ENCODE measurements around the gene OR8B4.
"Not testable (repeated sequence)": the region's sequence is repeated elsewhere in the genome, so short reads cannot be mapped to it uniquely, and the experiment has no call there.

OR8B4 gene

GRCh38 chr11:124424384-124424921 lies at the start of gene OR8B4:
TSS of gene OR8B4 (minus strand) at chr11:124424871. CDS start at chr11:124424871, 0 bp downstream.
- DNase-seq = no peak

- DNase-seq = no peak
These were observed 49.4 kb upstream of the OR8B4 start for GRCh38 chr11:124474079-124474478.

- DNase-seq = no peak
These were observed 48.8 kb upstream of the OR8B4 start for GRCh38 chr11:124473476-124473875.

- DNase-seq = no peak
These were observed 46.0 kb upstream of the OR8B4 start for GRCh38 chr11:124470561-124471227.

- DNase-seq = no peak
These were observed 42.8 kb upstream of the OR8B4 start for GRCh38 chr11:124467381-124467927.

GRCh38 chr11:124465368-124465767 lies 40.7 kb upstream of the OR8B4 start:
- no peak for DNase-seq

- DNase-seq = no peak
These were observed 39.3 kb upstream of the OR8B4 start for GRCh38 chr11:124463990-124464389.

GRCh38 chr11:124463324-124463723 lies 38.7 kb upstream of the OR8B4 start:
- DNase-seq = no peak

GRCh38 chr11:124460459-124460858 lies 35.8 kb upstream of the OR8B4 start:
- DNase-seq = no peak

- DNase-seq = not testable (repeated sequence)
These were observed 34.7 kb upstream of the OR8B4 start for GRCh38 chr11:124459379-124459778.

GRCh38 chr11:124454552-124454951 lies 29.9 kb upstream of the OR8B4 start:
- no peak for DNase-seq

- no peak for DNase-seq
These were observed 22.2 kb upstream of the OR8B4 start for GRCh38 chr11:124446916-124447315.

- no peak for DNase-seq
These were observed 21.0 kb upstream of the OR8B4 start, which contains the start of gene OR8B8 for GRCh38 chr11:124445646-124446150. TSS of gene OR8B8 (minus strand) at chr11:124445696. CDS start at chr11:124441085, 4,611 bp downstream.

- no peak for DNase-seq
These were observed 18.2 kb upstream of the OR8B4 start for GRCh38 chr11:124442847-124443246.

- DNase-seq = no peak
These were observed 17.8 kb upstream of the OR8B4 start for GRCh38 chr11:124442442-124442841.

- DNase-seq = no peak
These were observed 16.8 kb upstream of the OR8B4 start for GRCh38 chr11:124441519-124441918.

GRCh38 chr11:124441081-124441480 lies 16.4 kb upstream of the OR8B4 start:
- no peak for DNase-seq

- no peak for DNase-seq
These were observed 15.9 kb upstream of the OR8B4 start for GRCh38 chr11:124440608-124441007.

- DNase-seq = no peak
These were observed 10.0 kb upstream of the OR8B4 start for GRCh38 chr11:124434699-124435098.

GRCh38 chr11:124429599-124429998 lies 4.9 kb upstream of the OR8B4 start:
- no peak for DNase-seq

- no peak for DNase-seq
These were observed 3.6 kb downstream of the OR8B4 start for GRCh38 chr11:124421043-124421442.

GRCh38 chr11:124415356-124415923 lies 9.2 kb downstream of the OR8B4 start:
- no peak for DNase-seq

GRCh38 chr11:124409906-124410305 lies 14.8 kb downstream of the OR8B4 start:
- DNase-seq = no peak

GRCh38 chr11:124405581-124405980 lies 19.1 kb downstream of the OR8B4 start:
- no peak for DNase-seq

All from T1000 (cell line).